ENCODE data around the gene PANK2.

DNA sequence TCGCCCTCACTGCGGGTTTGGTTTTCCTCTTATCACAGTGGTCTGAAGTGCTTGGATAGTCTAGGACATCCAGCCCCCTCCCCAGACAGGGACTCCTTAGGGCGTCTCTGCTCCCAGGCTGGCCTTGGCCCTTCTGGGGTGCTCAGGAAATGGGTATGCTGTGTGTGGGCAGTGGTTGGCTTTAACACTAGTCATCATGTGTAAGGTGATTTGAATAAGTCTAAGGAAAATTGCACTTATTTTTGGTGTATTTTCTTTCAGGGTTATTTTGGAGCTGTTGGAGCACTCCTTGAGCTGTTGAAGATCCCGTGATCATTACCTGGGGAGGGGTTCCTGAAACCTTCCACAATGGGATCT lies 33.8 kb downstream of the PANK2 start:
- TF ChIP-seq CEBPB (IDR thresholded peaks at IDR 0.05), result no peak
- no peak for TF ChIP-seq RAD21 (IDR thresholded peaks at IDR 0.05; ENCODE audit: low read depth)
- TF ChIP-seq, protein P1, sequence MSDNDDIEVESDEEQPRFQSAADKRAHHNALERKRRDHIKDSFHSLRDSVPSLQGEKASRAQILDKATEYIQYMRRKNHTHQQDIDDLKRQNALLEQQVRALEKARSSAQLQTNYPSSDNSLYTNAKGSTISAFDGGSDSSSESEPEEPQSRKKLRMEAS (IDR thresholded peaks at IDR 0.05), result no peak
- no peak for TF ChIP-seq TAF1 (IDR thresholded peaks at IDR 0.05; ENCODE audit: low read depth)
